Stimulated activated CD4-positive, alpha-beta T cell treated with anti-CD3 and anti-CD28 coated beads, Interleukin-4, amount 100 ng/mL, for 1 hour (primary cell): ENCODE measurements around the gene MLC1.

Experiments used
- DNase-seq: peaks from one replicate; pipeline ENCODE4 v3.0.0-alpha.2; 2020

MLC1 gene

GRCh38 chr22:50057278-50058060 lies 27.8 kb downstream of the MLC1 start:
- no peak for DNase-seq

GRCh38 chr22:50056214-50056972 lies 28.8 kb downstream of the MLC1 start:
- DNase-seq = no peak

GRCh38 chr22:50053861-50054260 lies 31.4 kb downstream of the MLC1 start:
- no peak for DNase-seq

GRCh38 chr22:50051930-50052329 lies 33.3 kb downstream of the MLC1 start:
- no peak for DNase-seq

GRCh38 chr22:50049299-50050195 lies 35.7 kb downstream of the MLC1 start:
- no peak for DNase-seq

GRCh38 chr22:50048836-50049235 lies 36.4 kb downstream of the MLC1 start:
- DNase-seq = no peak

- no peak for DNase-seq
Observed at GRCh38 chr22:50048061-50048765, 37.0 kb downstream of the MLC1 start.

- DNase-seq = no peak
Observed at GRCh38 chr22:50047346-50047745, 37.9 kb downstream of the MLC1 start.

- no peak for DNase-seq
Observed at GRCh38 chr22:50046481-50047245, 38.6 kb downstream of the MLC1 start.

GRCh38 chr22:50046019-50046415 lies 39.2 kb downstream of the MLC1 start:
- DNase-seq = no peak

- no peak for DNase-seq
Observed at GRCh38 chr22:50045211-50046018, 39.8 kb downstream of the MLC1 start.

- no peak for DNase-seq
Observed at GRCh38 chr22:50044485-50045118, 40.6 kb downstream of the MLC1 start.

- no peak for DNase-seq
Observed at GRCh38 chr22:50041361-50042065, 43.7 kb downstream of the MLC1 start.

GRCh38 chr22:50040717-50041116 lies 44.5 kb downstream of the MLC1 start:
- no peak for DNase-seq

GRCh38 chr22:50039669-50040443 lies 45.4 kb downstream of the MLC1 start:
- DNase-seq = no peak

- no peak for DNase-seq
Observed at GRCh38 chr22:50035976-50036724, 49.1 kb downstream of the MLC1 start.

- DNase-seq = no peak
Observed at GRCh38 chr22:50035131-50035881, 49.9 kb downstream of the MLC1 start.
